CD4-positive, alpha-beta T cell treated with Interleukin-12 subunit alpha and Interleukin-12 subunit beta, for 1 hour (primary cell): ENCODE data around the gene RAB4A.
"Not testable (repeated sequence)": the region's sequence is repeated elsewhere in the genome, so short reads cannot be mapped to it uniquely, and the experiment has no call there.

Source experiments
- DNase-seq: peaks from one replicate; pipeline ENCODE4 v3.0.0-alpha.2; 2020

The RAB4A gene

GRCh38 chr1:229272164-229273158 lies 1.6 kb downstream of the RAB4A start:
- no peak for DNase-seq

DNA sequence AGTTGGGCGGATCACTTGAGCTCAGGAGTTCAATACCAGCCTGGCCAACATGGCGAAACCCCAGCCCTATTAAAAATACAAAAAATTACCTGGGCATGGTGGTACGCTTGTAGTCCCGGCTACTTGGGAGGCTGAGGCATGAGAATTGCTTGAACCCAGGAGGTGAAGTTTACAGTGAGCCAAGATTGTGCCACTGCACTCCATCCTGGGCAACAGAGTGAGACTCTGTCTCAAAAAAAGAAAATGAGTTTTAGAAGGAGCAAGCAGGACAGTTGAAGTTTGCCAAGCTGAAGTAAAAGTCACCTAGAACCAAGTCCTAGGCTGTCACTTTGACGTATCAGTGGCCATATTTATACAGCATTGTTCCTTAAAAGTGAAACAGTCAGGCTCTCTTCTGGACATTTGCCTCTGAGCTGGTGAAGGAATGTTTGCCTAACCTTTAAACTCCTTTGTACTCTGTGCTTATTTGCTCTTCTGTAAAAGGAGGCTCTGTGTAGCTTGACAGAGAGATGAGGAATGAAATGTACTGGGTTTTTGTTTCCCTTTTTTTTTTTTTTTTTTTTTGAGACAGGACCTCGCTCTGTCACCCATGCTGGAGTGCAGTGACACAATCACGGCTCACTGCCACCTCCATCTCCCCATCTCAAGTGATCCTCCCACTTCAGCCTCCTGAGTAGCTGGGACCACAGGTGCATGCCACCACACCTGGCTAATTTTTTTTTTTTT lies 2.8 kb downstream of the RAB4A start:
- DNase-seq: no peak

- DNase-seq: no peak
Observed at GRCh38 chr1:229275005-229275404, 4.1 kb downstream of the RAB4A start.

- DNase-seq: no peak
Observed at GRCh38 chr1:229278120-229278741, 7.3 kb downstream of the RAB4A start.

DNA sequence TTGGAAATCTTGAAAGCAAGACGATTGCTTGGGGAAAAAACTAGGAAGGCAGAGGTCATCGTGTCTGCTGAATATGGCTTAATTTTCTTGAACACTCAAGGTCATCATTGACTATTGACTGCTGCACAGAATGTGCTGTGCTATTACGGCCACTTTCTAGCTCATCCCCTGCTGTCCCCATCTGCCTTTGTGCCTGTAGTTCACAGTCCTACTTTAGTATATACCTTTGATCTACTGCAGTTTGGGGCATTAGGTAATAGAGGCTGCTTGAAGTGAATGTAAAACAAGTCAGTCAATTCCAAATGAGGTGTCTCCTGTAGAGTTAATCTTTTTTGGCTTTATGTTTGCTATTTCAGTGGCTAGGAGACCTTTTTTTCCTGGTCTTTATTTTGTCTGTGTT lies 8.3 kb downstream of the RAB4A start:
- no peak for DNase-seq

DNA sequence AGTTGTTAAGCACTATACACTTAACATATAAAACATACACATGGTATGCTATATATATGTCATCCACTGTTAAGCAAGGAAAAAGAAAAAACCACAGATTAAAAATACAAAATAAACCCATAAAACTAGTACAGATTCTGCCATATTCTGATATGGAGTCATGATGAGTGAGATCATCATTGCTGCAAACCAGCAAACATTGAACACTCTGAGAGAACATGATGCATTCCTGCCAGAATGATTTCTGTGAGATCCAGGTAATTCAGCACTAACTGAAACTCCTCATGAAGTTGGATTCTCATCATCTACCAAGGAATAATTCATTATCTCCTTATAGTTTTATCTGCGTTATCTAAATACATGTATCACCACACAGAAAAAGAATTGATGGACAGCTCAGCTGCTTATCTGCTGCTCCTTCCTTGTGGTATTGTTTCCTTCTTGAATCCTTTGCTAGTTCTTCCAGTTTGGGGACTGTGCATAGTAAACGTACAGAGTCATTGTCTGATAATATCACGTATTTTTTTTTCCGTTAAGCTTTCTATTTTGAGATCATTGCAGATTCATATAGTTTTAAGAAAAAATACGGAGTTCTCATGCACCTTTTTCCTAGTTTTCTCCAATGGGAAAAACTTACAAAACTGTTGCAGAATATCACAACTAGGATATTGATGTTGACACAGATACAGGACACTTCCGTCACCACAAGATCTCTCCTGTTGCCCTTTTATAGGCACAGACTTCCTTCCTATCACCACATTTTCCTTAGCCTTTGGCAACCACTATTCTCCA lies 9.3 kb downstream of the RAB4A start:
- DNase-seq: no peak

DNA sequence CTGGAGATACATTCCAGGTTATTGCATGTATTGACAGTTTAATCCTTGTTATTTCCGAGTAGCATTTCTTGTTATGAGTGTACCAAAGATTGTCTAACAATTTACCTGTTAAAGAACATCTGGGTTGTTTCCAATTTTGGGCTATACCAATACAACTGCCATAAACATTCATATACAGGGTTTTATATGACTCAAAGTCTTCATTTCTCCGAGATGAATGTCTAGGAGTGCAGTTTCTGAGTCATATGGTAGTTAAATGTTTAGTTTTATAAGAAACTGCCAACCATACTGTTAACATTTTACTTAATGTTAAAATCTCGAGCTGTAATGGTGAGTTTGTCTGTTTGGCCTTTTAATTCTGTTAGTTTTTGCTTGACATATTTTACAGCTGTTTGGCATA lies 10.0 kb downstream of the RAB4A start:
- no peak for DNase-seq

- no peak for DNase-seq
Observed at GRCh38 chr1:229281339-229281926, 10.5 kb downstream of the RAB4A start.

GRCh38 chr1:229282295-229282823 lies 11.4 kb downstream of the RAB4A start:
- no peak for DNase-seq

DNA sequence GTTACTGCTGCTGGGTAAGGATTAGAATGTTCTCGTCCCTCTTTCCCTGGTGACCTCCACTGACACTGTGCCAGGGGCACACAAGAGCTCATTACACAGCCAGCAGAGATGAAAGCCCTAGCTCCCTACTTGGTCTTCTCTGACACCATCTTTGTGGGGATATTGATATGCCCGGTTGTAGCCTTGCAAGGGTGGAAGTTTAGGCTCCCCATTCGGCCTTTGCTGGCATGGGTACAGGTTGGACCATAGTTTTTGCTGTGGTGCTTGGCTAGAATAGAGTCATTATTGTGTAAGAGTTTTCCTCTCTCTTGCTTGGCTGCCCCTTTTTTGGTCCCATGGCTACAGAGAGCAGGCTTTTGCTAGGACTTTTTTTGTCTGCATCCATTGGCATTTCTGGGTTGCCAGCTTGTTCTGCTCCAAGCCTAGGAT lies 12.3 kb downstream of the RAB4A start:
- DNase-seq: no peak

GRCh38 chr1:229284887-229285286 lies 14.0 kb downstream of the RAB4A start:
- no peak for DNase-seq

GRCh38 chr1:229285440-229285839 lies 14.5 kb downstream of the RAB4A start:
- DNase-seq: no peak

DNA sequence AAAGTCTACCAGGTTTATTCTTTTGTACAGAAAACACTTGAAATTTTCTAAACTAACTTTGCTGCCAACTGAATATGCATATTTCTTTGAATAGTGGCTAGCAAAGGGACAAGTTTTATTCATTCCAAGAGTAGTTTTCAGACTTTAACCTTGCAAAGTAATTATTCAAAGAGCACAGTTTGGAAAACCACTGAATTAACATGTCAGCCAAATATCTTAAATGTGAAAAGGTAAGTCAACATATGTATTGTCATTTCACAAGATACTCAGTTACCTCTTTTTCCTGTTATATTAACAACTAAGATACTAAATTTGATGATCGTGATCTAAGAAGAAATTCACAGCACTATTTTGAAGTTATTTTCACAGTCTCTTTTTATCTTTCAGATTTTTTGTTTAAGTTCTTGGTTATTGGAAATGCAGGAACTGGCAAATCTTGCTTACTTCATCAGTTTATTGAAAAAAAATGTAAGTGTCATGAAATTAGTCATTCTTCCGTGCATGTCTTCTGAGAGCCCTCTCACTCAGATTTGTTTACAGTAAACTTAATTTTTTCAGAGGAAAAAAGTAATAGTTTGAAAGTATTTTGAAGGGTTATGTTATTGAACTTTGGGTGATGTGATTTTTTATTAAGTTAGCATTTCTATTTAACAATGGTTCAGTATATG lies 15.3 kb downstream of the RAB4A start:
- no peak for DNase-seq

GRCh38 chr1:229287267-229287666 lies 16.4 kb downstream of the RAB4A start:
- no peak for DNase-seq

- DNase-seq: no peak
Observed at GRCh38 chr1:229288516-229288915, 17.6 kb downstream of the RAB4A start.

DNA sequence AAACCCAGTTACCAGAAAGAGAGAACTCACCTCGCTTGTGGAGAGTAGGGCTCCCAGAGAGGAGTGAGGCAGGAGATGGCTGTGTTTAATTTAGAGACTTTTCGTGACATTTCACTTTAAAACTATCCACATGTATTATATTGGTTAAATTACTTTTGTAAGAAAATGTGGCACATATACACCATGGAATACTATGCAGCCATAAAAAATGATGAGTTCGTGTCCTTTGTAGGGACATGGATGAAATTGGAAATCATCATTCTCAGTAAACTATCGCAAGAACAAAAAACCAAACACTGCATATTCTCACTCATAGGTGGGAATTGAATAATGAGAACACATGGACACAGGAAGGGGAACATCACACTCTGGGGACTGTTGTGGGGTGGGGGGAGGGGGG lies 20.8 kb downstream of the RAB4A start:
- not testable (repeated sequence) for DNase-seq

DNA sequence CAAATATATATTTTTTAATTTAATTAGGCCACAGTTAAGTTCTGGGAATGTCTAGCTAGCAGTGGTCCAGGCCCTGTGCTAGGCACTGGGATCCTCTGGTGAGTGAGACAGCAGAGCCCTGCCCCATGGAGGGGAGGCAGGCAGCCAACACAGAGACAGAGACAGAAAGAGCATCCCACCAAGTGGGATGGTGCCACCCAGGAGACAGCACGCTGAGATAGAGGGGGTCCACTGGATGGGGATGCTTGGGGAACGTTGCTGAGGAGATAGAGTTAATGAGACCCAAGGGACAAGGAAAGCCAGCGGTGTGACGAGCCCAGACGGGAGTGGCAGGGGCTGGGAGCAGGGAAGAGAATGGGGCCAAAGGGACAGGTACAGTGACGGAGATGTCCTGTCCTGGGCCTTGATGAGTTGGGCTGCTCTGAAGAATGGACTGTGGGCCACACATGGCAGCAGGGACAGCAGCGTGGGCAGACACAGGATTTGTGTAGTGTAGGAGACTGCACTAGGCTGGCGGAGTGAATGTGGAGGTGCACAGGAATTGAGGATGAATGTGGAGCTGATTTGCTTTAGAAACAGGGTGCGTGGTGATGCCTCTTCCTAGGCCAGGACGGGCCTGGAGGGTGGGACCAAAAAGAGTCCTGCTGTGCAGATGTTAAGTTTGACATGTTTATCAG lies 22.8 kb downstream of the RAB4A start:
- DNase-seq: no peak

GRCh38 chr1:229295745-229296144 lies 24.8 kb downstream of the RAB4A start:
- DNase-seq: no peak

DNA sequence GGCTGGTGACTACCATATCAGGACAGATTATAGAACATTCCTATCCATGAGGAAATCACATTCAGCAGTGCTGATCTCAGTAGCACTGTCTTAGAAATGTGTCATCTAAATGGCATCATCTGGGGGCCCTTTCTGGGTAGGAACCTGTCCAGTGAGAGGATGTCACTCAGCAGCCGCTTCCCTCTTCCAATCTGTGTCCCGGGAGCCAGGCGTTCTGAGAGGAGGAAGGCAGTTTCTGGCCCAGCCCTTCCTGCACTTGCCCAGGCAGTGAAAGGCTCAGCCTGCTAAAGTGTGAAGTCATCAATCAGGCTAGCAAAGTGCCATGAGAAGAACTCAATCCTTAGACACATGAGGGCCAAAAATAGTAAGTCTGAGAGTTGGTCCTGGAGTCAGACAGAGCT lies 25.6 kb downstream of the RAB4A start:
- DNase-seq: no peak

GRCh38 chr1:229297746-229298145 lies 26.8 kb downstream of the RAB4A start:
- DNase-seq: no peak

DNA sequence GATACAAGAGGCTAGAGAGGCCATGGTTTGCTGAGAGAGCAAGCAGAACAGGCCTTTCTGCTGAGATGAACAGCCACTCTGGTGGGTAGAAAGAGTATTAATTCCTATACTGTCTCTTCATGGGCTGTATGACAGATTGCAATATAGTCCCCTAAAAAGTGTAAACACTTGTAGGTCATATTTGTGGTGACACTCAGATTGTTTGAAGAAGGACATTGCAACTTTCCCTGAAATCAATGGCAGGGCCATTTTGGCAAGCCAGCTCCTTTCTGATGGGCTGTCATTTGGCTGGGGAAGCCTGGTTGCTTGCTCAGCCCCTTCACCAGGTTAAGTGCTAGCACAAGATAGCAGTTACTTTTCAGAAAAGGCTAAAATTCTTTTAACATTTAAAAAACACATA lies 27.5 kb downstream of the RAB4A start:
- DNase-seq: no peak
